ENCODE measurements around the gene NEK6. TPM values are rescaled to one million over a fixed set of nuclear protein-coding genes. Genes with fewer than 3 reads are reported as not detected.
A peak's percentile ranks its signal among the peaks of the same experiment; 100 is the strongest.

The NEK6 gene
- total and polyA plus RNA-seq, 2 of the 8 experiments (the other 6 are each of a cell fraction or from before 2014, with no cell fraction given): 17.7 to 19.7 TPM

DNA sequence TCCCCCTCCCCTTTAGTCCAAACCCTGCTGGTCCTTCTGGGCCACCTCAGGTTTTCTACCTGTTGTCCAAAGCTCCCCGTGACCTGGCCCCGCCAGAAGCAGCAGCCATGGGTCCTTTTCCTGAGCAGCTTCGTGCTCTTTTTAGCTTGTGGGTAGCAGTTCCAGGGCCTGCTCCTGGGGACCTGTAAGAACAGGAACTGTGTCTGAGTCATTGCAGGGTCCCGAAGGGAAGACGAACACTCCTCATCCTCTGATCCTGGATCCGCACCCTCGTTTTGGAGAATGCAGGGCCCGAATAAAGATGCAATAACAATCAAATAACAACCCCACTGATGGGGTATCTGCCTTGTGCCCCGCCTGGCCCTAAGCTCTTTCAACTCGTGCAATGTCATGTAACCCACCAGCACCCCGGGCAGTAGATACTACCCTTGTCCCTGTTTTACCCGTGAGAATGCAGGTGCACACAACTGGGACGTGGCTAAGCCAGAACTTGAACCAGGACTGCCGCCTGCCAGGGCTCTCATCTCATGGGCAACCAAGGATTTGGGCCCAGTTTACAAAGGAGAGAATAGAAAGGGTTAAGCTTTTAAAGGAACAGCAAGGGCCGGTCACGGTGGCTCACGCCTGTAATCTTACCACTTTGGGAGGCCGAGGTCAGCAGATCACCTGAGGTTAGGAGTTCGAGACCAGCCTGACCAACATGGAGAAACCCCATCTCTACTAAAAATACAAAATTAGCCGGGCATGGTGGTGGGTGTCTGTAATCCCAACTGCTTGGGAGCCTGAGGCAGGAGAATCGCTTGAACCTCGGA lies 33.2 kb downstream of the NEK6 start:
- no peak overlapping the region for H4K8ac ChIP-seq (ENCODE audit: extremely low read depth, insufficient read depth, low read length)

More for the DNA sequence above, 33.2 kb downstream of the NEK6 start:
- Histone ChIP-seq H3K27ac (ENCODE audit: low read depth, low read length) (no peak overlapping the region), H3K36me3 (ENCODE audit: control insufficient read depth in 2 of 4, insufficient read depth in 4 of 4, low read length in 3 of 4) (no peaks in the 10 kb centered on the region), H4K5ac (ENCODE audit: insufficient read length, low read depth, low read length) (no peak overlapping the region), H3K56ac (replicated peaks; ENCODE audit: insufficient read length, low read depth, low read length) (no peak overlapping the region), H2BK120ac (replicated peaks; ENCODE audit: low read depth, low read length) (no peak overlapping the region), H2BK15ac (ENCODE audit: low read length) (no peak overlapping the region), H3K23me2 (ENCODE audit: low read depth, low read length) (no peaks in the 10 kb centered on the region), H4K20me1 (replicated peaks in 1 of 2; ENCODE audit: control insufficient read depth in 1 of 2, insufficient read depth in 2 of 2, low read length in 2 of 2) (peaks cover 2 to 7% of the 10 kb centered on the region in 2 experiments), H3K18ac (ENCODE audit: extremely low read depth, low read length) (no peak overlapping the region), H3K4me2 (ENCODE audit: insufficient read depth in 1 of 2, low read depth in 2 of 2, low read length in 2 of 2) (no peak overlapping the region), H3K79me1 (ENCODE audit: low read depth, low read length) (peaks cover 2% of the 10 kb centered on the region; the same call in 1 of the 2 replicates), H2BK5ac (ENCODE audit: low read depth, low read length) (0 out of 2 replicates have a peak overlapping the region, but pooled peaks have one; percentile 44), H2AFZ (ENCODE audit: low read length) (no peak overlapping the region), H2BK12ac (ENCODE audit: low read depth, low read length) (no peak overlapping the region), H3K4me3 (ENCODE audit: extremely low read depth in 1 of 4, insufficient read depth in 2 of 4, low read depth in 3 of 4, low read length in 4 of 4) (no peak overlapping the region), H3K4ac (replicated peaks; ENCODE audit: insufficient read length, low read depth, low read length) (no peak overlapping the region), H3K9ac (replicated peaks in 1 of 4; ENCODE audit: extremely low read depth in 1 of 4, low read depth in 3 of 4, low read length in 3 of 4) (no peak overlapping the region), H2AK5ac (ENCODE audit: low read depth, low read length) (no peak overlapping the region), H2BK20ac (ENCODE audit: low read length) (no peak overlapping the region), H3K79me2 (ENCODE audit: control insufficient read depth in 1 of 2, insufficient read depth in 2 of 2, low read length in 2 of 2) (no peaks in the 10 kb centered on the region), H3K27me3 (replicated peaks in 1 of 4; ENCODE audit: control insufficient read depth in 3 of 4, extremely low read depth in 1 of 4, insufficient read depth in 3 of 4, low read length in 3 of 4) (no peaks in the 10 kb centered on the region), H3K4me1 (replicated peaks in 1 of 4; ENCODE audit: control insufficient read depth in 3 of 4, insufficient read depth in 4 of 4, low read length in 3 of 4) (peaks cover 0 to 13% (median 2%) of the 10 kb centered on the region in 4 experiments; a peak in 3 of 7 replicates), H3K23ac (ENCODE audit: insufficient read length) (no peak overlapping the region), H3K9me3 (ENCODE audit: insufficient read depth in 2 of 2, low read depth in 1 of 2, low read length in 1 of 2) (no peaks in the 10 kb centered on the region), H4K91ac (replicated peaks; ENCODE audit: insufficient read length, low read length) (no peak overlapping the region), H3K14ac (ENCODE audit: insufficient read length) (no peak overlapping the region)
- no peak for FAIRE-seq
- TF ChIP-seq POLR2AphosphoS5 (IDR thresholded peaks at IDR 0.05; ENCODE audit: low read depth, low read length): no peak
- no peak for TF ChIP-seq SUZ12 (IDR thresholded peaks at IDR 0.05; ENCODE audit: low read length)
- no peak for TF ChIP-seq NANOG (IDR thresholded peaks at IDR 0.05; ENCODE audit: insufficient read depth, low read depth, low read length, poor library complexity, severe bottlenecking)
- no peak for TF ChIP-seq GABPA (IDR thresholded peaks at IDR 0.05; ENCODE audit: borderline replicate concordance, insufficient read depth, low read length)
- no peak for TF ChIP-seq TCF12 (IDR thresholded peaks at IDR 0.05; ENCODE audit: low read depth, low read length)
- TF ChIP-seq ASH2L (IDR thresholded peaks at IDR 0.05; ENCODE audit: low read length): no peak
- no peak for TF ChIP-seq HDAC2 (IDR thresholded peaks at IDR 0.05; ENCODE audit: borderline replicate concordance in 1 of 2, low read depth in 2 of 2, low read length in 2 of 2)
- TF ChIP-seq MAFK (IDR thresholded peaks at IDR 0.05; ENCODE audit: low read depth, low read length): no peak
- TF ChIP-seq BRCA1 (IDR thresholded peaks at IDR 0.05; ENCODE audit: low read depth, low read length): no peak
- TF ChIP-seq BCL11A (IDR thresholded peaks at IDR 0.05; ENCODE audit: low read depth in 2 of 2, low read length in 2 of 2): no peak
- TF ChIP-seq TBP (IDR thresholded peaks at IDR 0.05; ENCODE audit: low read depth, low read length): no peak
- no peak for DNase-seq (ENCODE audit: low read depth in 1 of 2, low spot score in 2 of 2)
- WGBS, 2 experiments (ENCODE audit: extremely low coverage in 1 of 2, insufficient coverage in 1 of 2, insufficient read length in 1 of 2, insufficient replicate concordance in 2 of 2, low coverage in 1 of 2, low lambda C conversion rate in 2 of 2, missing lambda C conversion rate in 1 of 2): 90% methylated on average over 22 of the region's 22 CpGs; no CpG with 5 or more reads in 1 of the 2 experiments
- CTCF ChIA-PET (ENCODE audit: partially characterized antibody): interaction anchor here (0.5 to 3.9 kb wide), 11 partner anchors 11 to 164 kb away, joined by 3 to 37 read pairs (median 4); no protein-coding TSS in a partner anchor
- POLR2A ChIA-PET (ENCODE audit: partially characterized antibody): no interaction called here

Measured in H1 (cell line).